ENCODE data around the gene PCDHGA4.
"Not testable (repeated sequence)": the region's sequence is repeated elsewhere in the genome, so short reads cannot be mapped to it uniquely, and the experiment has no call there.

Gene PCDHGA4

GRCh38 chr5:141384471-141385267, 29.8 kb downstream of the PCDHGA4 start:
- DNase-seq, result no peak

GRCh38 chr5:141387557-141388311, 32.9 kb downstream of the PCDHGA4 start, which contains the start of gene PCDHGB4:
Gene PCDHGB4, plus strand, starts transcription at chr5:141387698. Its CDS starts 187 bp downstream, at chr5:141387885.
- DNase-seq, result peak; percentile 44

GRCh38 chr5:141388661-141389060, 33.8 kb downstream of the PCDHGA4 start:
- DNase-seq, result no peak

GRCh38 chr5:141389153-141390042, 34.6 kb downstream of the PCDHGA4 start:
- DNase-seq, result no peak

- DNase-seq, result no peak
Measured at GRCh38 chr5:141392429-141393198, 37.8 kb downstream of the PCDHGA4 start, which contains the start of gene PCDHGA8. Gene PCDHGA8, plus strand, starts transcription at chr5:141392633. Its CDS starts 181 bp downstream, at chr5:141392814.

GRCh38 chr5:141393267-141393666, 38.4 kb downstream of the PCDHGA4 start:
- no peak for DNase-seq

- not testable (repeated sequence) for DNase-seq
Measured at GRCh38 chr5:141394401-141395187, 39.8 kb downstream of the PCDHGA4 start.

- peak; percentile 74 for DNase-seq
Measured at GRCh38 chr5:141397756-141398551, 43.1 kb downstream of the PCDHGA4 start, which contains the start of gene PCDHGB5. Gene PCDHGB5, plus strand, starts transcription at chr5:141397947. Its CDS starts 181 bp downstream, at chr5:141398128.

GRCh38 chr5:141398608-141399007, 43.8 kb downstream of the PCDHGA4 start:
- no peak for DNase-seq

- DNase-seq, result no peak
Measured at GRCh38 chr5:141399555-141400258, 44.9 kb downstream of the PCDHGA4 start.

- peak; percentile 32 for DNase-seq
Measured at GRCh38 chr5:141402553-141403243, 47.9 kb downstream of the PCDHGA4 start, which contains the start of gene PCDHGA9. Gene PCDHGA9, plus strand, starts transcription at chr5:141402778. Its CDS starts 175 bp downstream, at chr5:141402953.

GRCh38 chr5:141403387-141403786, 48.6 kb downstream of the PCDHGA4 start:
- no peak for DNase-seq
